HG03045 (cell line): ENCODE results near the gene PDZD4.

ENCODE experiments used
- ATAC-seq: cut with Tn5 transposase; IDR thresholded peaks from one replicate; pipeline ENCODE4 v1.9.1; 2021; ENCODE audit warnings: mild to moderate bottlenecking, moderate library complexity; ENCODE audit not compliant: unreplicated experiment

PDZD4 gene

DNA sequence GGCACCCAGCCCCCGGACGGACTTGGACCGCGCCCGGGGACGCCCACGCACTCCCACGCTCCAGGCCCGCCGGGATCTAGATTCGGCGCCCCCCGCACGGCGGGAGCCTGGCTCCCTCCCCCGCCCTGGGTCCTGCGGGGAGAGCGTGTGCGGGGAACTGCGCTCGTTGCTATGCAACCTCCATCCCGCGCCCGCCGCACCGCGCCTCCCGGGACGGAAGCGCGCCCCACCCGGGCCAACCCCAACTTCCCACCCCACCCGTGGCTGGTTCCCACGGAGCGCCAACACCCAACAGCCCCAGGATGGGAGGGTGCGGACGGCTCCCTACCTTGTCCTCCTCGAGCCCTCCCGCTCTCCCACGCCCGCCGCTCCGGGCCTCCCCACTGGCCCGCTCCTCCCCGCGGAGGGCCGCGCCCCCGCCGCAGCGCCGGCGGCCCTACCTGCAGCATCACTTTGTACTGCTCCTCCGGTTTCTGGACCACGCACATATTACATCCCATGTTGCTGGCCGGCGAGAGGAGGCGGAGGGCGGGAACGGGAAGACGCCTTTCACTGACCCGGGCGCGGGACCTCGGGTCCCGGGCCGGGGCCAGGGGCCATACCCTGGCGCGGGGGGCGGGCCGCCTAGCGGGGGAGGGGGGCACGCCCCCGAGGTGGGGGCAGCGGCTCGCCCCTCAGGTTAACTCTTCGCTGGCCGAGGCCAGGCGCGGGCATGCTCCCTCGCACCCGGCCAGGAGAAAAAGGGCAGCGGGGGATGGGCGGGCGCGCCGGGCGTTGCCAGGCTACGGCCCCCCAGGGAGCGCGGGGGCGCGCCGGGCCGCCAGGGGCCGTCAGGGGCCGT is at the start of gene PDZD4:
Gene PDZD4 (minus strand): TSS at position 746 of the 841 bp plus-strand sequence. CDS start 246 bp downstream, at position 500.
- ATAC-seq, result no peak

- ATAC-seq, result no peak
Measured at GRCh38 chrX:153879741-153880439, 49.5 kb upstream of the PDZD4 start.

DNA sequence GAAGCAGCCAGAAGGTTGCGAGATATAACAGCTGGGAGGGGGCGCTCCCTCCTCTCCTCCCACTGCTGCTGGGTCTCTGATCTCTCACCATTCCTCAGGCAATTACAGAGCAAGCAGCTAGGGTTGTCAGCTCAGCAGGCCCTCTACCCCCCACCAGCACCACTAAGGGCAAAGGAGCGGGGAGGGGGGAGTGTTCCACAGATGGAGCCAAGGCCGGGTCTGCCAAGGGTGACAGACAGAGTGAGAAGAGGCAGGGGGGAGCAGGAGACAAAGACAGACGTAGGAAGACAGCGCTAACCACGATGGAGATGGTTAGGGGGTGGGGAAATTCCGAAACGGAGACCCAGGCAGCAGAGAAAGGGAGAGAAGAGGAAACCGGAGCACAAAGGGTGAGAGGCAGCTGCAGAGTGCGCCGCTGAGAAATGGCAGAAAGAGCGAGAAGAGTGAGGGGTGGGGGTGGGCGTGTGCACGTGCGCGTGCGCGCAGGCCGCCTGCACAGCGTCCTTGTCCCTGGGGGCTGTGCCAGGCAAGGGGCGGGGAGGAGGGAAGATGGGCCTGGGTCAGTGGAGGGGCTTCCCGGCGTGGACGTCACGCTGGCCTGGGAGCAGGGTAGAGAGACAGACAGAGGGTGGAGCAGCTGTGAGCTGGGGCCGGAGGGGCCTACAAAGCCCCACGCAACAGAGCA is 48.8 kb upstream of the PDZD4 start:
- ATAC-seq, result no peak

- ATAC-seq, result no peak
Measured at GRCh38 chrX:153878345-153878744, 48.0 kb upstream of the PDZD4 start.

DNA sequence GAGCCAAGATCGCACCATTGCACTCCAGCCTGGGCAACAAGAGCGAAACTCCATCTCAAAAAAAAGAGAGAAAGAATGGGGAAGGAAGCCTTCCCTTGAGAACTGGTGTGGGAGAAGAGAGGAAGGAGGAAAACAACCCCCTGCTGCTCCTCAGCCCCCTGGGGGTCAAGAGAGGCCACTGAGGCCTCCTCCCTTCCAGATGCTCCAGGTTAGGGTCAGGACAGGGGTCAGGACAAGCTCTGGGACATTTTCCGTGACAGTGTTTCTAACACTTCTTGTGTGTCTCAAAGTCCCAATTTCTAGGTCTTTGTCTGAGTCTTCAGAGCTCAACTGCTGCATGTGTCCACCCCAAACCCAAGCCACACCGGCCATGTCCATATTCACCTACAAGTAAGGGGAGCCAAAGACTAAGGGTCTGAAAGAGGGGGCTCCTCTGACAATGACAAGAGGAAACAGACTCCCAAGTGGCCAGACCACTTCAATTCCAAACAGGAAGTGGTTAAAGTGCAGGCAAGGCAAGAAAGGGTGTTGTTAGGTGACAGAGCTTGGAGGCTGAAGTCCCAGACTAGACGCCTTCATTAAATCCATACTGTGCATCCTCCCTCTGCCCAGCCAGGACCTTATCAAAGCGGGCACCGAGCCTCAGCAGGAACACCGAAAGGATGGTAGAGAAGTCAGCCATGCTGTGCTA is 47.4 kb upstream of the PDZD4 start:
- ATAC-seq, result no peak

- ATAC-seq, result no peak
Measured at GRCh38 chrX:153876112-153876491, 45.8 kb upstream of the PDZD4 start.

DNA sequence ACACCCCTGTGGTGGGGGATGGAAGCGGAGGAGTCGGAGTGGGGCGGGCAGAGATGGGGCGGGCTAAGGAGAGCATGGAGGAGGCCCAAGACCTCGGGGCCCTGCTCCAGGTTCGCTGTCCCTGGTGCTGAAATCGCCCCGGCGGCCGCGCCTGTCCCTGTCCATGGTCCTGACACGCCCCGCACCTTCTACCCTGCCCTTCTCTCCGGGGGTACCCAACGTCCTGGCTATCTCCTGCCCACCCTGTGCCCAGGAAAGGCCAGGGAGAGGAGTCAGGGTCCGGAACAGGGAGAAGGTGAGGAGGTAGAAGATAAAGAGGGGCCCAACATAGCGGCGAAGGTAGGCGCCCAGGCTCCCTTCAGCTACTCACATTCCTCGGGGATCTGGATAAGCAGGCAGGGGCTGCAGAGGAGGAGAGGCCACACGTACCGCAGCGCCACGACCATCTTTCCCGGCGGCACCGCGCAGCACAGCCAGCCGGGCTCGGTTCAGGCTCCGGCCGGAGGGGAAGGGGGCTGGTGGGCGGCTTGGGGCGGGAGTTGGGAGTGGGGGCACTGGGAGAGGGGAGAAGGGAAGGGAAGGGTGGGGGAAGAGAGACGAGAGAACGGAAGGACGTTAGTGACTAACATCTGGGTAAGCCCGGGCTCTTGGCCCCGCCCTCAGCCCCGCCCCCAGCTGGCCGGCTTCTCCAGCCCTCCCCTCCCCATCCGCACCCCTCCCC is 45.2 kb upstream of the PDZD4 start:
- no peak for ATAC-seq

GRCh38 chrX:153874366-153875125 is 44.2 kb upstream of the PDZD4 start:
- ATAC-seq, result no peak

GRCh38 chrX:153874085-153874365 is 43.7 kb upstream of the PDZD4 start:
- ATAC-seq, result no peak

GRCh38 chrX:153873282-153874084 is 43.1 kb upstream of the PDZD4 start:
- no peak for ATAC-seq

DNA sequence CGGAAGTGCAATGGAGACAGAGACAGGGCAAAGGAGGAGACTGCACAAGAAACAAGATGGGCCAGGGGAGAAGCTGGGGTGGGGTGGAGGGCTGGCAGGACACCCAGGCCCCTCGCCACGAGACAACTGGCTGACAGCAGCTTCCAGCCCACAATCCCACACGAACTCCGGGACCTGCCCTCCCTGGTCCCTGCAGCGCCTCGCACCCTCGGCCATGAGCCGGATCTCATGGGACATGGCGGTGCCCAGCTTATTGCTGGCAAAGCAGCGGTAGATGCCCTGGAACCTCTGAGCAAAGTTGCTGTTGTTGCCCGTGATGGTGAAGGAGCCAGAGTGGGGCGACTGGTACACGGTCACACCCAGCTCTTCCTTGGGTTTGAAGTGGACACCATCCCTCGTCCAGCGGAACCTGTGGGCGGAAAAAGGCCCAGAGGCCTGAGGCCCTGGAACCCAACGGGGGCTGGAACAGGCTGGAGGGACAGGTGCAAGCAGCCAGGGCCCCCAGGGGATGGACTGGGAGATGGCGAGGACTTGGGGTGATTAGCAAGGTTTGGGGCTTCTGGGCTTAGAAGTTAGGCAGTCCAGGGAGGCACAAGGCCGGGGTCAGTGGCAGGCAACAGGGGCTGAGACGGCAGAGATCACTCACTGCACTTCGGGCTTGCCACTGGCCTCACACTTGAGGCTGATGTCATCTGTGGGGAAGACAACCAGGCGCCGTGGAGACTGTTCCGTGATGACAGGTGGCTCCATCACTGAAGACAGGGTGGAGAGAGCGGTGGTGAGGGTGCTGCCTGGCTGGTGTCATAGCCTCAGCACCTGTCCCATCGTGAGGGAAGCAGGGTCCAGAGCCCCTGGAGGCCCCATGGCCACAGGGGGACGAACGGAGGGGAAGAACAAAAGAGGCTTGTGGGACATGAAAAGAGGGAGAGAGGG is 41.9 kb upstream of the PDZD4 start:
- ATAC-seq, result no peak

GRCh38 chrX:153871451-153871850 is 41.1 kb upstream of the PDZD4 start:
- ATAC-seq, result no peak

DNA sequence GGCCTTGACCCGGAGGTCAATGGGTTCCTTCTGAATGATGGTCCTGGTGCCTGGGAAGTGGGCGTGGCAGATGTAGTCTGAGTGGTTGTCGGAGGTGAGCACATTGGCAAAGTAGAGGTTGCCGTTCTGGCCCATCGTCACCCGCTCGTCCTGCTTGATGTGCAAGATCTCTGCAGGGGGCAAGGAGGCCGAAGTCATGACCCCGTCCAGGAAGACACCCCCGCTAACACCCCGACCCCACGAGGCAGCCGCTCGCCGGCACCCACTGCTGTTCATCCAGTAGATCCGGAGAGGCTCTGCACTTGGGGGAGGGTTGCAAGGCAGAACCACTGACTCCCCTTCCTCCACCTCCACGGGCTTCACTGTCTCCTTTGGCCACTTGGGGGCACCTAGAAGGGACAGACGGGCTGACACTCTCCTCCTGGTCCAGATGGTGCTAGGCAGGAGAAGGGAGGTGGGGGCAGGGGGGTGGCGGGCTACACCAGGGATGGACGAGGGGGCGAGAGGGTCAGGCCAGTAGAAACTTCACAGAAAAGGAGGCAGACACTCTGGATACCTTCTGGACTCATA is 40.5 kb upstream of the PDZD4 start:
- ATAC-seq, result no peak

GRCh38 chrX:153870288-153870690 is 39.9 kb upstream of the PDZD4 start:
- ATAC-seq, result no peak

DNA sequence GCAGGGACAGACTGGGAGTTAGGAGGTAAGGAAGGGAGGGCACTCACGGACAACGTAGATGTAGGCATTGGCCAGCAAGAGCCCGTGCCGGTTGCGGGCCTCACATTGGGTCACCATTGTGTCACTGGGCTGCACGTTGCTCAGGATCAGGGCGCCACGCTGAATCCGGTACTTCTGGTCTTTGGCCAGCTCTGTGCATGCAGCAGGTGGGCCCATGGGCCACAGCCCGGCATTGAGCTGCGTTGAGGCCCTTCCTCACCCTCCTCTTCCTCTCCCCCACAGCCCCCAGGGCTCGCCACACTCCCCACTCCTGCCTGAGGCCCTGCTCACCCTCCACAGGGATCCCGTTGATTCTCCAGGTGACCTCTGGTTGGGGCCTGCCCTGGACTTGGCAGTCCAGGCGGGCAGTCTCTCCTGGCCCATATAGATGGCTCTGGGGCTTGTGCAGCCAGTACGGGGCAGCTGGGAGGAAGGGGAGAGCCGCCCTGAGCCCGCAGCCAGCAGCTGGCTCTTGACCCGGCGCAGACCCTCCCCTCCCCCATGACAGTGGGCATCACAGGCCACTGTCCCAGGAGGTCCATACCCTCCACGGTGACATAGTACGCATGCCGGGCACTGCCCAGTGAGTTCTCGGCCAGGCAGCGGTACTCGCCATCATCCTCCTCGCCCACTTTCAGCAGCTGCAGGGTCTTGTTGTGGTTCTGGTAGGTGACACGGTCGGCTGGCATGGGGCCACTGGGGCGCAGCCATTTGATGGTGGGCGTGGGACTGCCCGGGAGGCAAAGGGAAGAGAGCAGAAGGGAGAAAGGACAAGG is 39.3 kb upstream of the PDZD4 start:
- no peak for ATAC-seq

DNA sequence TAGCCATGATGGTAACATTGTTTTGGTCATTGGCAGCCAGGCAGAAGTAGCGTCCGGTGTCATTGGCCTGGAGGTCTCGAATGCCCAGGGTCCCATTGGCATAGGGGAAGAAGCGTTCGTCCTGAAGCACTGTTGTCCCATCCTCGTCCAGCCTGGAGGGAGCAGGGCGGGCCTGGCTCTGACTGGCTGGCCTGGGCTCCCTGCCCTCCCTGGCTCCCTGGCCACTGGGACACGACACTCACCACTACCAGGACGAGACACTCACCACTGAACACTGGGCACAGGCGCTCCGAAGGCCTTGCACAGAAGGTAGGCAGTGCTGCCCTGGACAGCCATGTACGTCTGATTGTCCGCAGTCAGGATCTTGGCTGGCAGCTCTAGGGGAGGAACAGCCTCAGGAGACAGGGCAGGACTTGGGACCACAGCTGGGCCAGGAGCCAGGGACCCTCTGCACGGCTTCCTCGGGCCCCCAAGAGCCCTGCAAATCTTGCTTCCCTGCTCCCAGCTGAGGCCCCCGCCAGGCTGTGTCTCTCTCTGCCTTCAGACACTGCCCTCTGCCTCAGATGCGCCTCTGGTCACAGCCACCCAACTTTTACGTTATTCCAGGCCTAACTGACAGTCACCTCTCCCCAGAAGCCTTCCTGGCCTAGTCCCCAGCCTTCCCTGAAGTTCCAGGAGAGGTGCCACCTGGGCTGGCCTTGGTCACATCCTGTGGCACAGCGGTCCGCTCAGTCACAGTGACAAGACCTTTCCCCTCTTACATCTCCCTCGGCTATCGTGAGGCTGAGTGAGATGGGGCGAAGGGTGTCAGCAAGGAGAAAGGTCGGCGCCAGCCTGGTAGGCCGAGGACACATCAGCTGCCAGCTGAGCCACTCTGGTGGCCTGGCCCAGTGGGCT is 38.5 kb upstream of the PDZD4 start:
- no peak for ATAC-seq
